Measurements from ENCODE around the gene MVK.

DNA sequence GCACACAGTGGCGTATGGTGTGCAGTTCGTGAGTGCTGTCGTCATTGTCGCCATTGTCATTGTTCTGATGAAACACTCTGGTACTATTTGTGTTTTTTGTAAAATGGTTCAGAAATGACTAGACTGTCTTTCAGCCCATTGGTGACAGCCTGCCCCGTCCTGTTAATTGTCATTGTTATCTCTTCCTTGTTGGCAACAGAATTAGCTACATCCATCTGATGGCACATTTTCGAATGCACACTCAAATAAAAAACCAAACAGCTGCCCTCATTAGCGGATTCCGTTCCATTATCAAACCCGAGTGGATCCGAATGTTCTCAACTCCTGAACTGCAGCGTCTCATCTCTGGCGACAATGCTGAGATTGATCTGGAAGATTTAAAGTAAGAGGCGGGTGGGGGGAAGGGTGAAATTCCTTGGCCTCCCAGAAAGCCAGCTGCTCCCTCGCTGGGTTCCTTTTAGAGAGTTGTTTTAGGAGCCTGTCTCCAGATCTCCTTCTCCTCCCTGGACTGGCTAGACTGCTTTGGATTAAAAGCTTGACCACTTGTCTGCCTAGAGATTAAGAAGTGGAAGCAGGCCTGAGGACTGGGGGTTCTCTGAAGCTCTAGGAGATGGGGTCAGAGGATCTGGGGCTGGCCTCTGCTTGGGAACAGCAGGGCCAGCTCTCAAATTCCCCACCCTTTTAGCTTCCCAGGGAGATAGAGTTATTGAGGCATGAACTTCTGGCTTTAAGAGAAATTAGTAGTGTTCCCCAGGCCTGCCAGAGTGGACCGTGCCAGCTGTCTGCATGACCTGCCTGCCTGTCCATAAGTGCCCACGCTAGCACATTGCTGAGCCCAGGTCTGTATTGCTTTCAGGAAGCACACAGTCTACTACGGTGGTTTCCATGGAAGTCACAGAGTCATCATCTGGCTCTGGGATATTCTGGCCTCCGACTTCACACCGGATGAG, 43.6 kb upstream of the MVK start:
- TF ChIP-seq, protein P1, sequence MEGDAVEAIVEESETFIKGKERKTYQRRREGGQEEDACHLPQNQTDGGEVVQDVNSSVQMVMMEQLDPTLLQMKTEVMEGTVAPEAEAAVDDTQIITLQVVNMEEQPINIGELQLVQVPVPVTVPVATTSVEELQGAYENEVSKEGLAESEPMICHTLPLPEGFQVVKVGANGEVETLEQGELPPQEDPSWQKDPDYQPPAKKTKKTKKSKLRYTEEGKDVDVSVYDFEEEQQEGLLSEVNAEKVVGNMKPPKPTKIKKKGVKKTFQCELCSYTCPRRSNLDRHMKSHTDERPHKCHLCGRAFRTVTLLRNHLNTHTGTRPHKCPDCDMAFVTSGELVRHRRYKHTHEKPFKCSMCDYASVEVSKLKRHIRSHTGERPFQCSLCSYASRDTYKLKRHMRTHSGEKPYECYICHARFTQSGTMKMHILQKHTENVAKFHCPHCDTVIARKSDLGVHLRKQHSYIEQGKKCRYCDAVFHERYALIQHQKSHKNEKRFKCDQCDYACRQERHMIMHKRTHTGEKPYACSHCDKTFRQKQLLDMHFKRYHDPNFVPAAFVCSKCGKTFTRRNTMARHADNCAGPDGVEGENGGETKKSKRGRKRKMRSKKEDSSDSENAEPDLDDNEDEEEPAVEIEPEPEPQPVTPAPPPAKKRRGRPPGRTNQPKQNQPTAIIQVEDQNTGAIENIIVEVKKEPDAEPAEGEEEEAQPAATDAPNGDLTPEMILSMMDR (IDR thresholded peaks at IDR 0.05; ENCODE audit: low read depth, low read length) = no peak
- no peak for TF ChIP-seq MYC (IDR thresholded peaks at IDR 0.05; ENCODE audit: low read depth, low read length)

Measured in NB4 (cell line).